IMR-90 (cell line): ENCODE results near the gene RDH13. TPM values are rescaled to one million over a fixed set of nuclear protein-coding genes. Genes with fewer than 3 reads are reported as not detected.
"Not testable (repeated sequence)": the region's sequence is repeated elsewhere in the genome, so short reads cannot be mapped to it uniquely, and the experiment has no call there.

Experiments used
- ATAC-seq: fragments of 200-7000 bp; cut with Tn5 transposase; 2 replicates; pipeline ENCODE4 v1.9.1; 2020; ENCODE audit warnings: low read depth, mild to moderate bottlenecking, moderate library complexity
- BruUV-seq: library from RNA; stranded (reverse); fragments of 400-500 nt; replicated peaks from 2 replicates; lab custom pipeline; 2021; lab: Mats Ljungman, UMichigan
- CTCF ChIA-PET: fragments of 300-600 bp; formaldehyde crosslinking; extraction: SDS; loops from one replicate; lab custom pipeline; 2021; ENCODE audit warnings: antibody characterized with exemption; lab: Yijun Ruan, JAX
- POLR2A ChIA-PET: fragments of 300-600 bp; sonication (Branson Sonifier 250); formaldehyde crosslinking; loops from one replicate; lab custom pipeline; 2022; ENCODE audit warnings: antibody characterized with exemption; ENCODE audit not compliant: unreplicated experiment; lab: Charles Lee
- DNase-seq: peaks from one replicate; pipeline ENCODE4 v3.0.0; 2013
- H2AFZ ChIP-seq: replicated peaks from 2 replicates; pipeline ENCODE3; 2013; ENCODE audit warnings: low read length, mild to moderate bottlenecking; ENCODE audit not compliant: poor library complexity
- H2AK5ac ChIP-seq: 2 replicates; pipeline ENCODE4 v1.6.1; 2013; ENCODE audit warnings: low read depth, low read length, inconsistent platforms
- H2AK9ac ChIP-seq: replicated peaks from 2 replicates; pipeline ENCODE3; 2013; ENCODE audit warnings: mild to moderate bottlenecking, low read depth, low read length, moderate library complexity; ENCODE audit not compliant: poor library complexity
- H2BK120ac ChIP-seq: 2 replicates; pipeline ENCODE4 v1.6.1; 2013; ENCODE audit warnings: low read depth, low read length, inconsistent platforms
- H2BK15ac ChIP-seq: 3 replicates; pipeline ENCODE4 v1.6.1; 2013; ENCODE audit warnings: low read depth, low read length, inconsistent platforms
- H2BK20ac ChIP-seq: 2 replicates; pipeline ENCODE4 v1.6.1; 2013; ENCODE audit warnings: low read depth, mild to moderate bottlenecking, inconsistent platforms, low read length, moderate library complexity
- H2BK5ac ChIP-seq: 2 replicates; pipeline ENCODE4 v1.6.1; 2013; ENCODE audit warnings: mild to moderate bottlenecking, low read depth, low read length, inconsistent platforms; ENCODE audit not compliant: poor library complexity, severe bottlenecking
- H3K14ac ChIP-seq: replicated peaks from 2 replicates; pipeline ENCODE4 v1.6.1; 2013; ENCODE audit warnings: low read depth, low read length, inconsistent platforms
- H3K18ac ChIP-seq: 2 replicates; pipeline ENCODE4 v1.6.1; 2013; ENCODE audit warnings: low read depth, low read length, control low read depth
- H3K23ac ChIP-seq: 2 replicates; pipeline ENCODE4 v1.6.1; 2013; ENCODE audit warnings: low read depth, low read length, inconsistent platforms
- H3K27ac ChIP-seq: 2 replicates; pipeline ENCODE4 v1.5.1; 2013; ENCODE audit warnings: mild to moderate bottlenecking, control low read depth, low read length; ENCODE audit not compliant: insufficient read depth
- H3K27me3 ChIP-seq: 2 replicates; pipeline ENCODE4 v1.6.1; 2013; ENCODE audit warnings: low read length; ENCODE audit not compliant: control insufficient read depth, insufficient read depth
- H3K36me3 ChIP-seq: 2 replicates; pipeline ENCODE4 v1.6.1; 2013; ENCODE audit warnings: low read length, mixed read lengths; ENCODE audit not compliant: control insufficient read depth, insufficient read depth
- H3K4ac ChIP-seq: 2 replicates; pipeline ENCODE4 v1.6.1; 2013; ENCODE audit warnings: low read depth, low read length, inconsistent platforms
- H3K4me1 ChIP-seq: 2 replicates; pipeline ENCODE4 v1.6.1; 2013; ENCODE audit warnings: low read length, mixed read lengths; ENCODE audit not compliant: control insufficient read depth, insufficient read depth
- H3K4me2 ChIP-seq: 2 replicates; pipeline ENCODE4 v1.6.1; 2013; ENCODE audit warnings: low read depth, mild to moderate bottlenecking, control low read depth, low read length, moderate library complexity
- H3K4me3 ChIP-seq: 2 replicates; pipeline ENCODE4 v1.5.1; 2013; ENCODE audit warnings: low read depth, mild to moderate bottlenecking, control low read depth, low read length, moderate library complexity; ENCODE audit not compliant: insufficient read depth
- H3K56ac ChIP-seq: 2 replicates; pipeline ENCODE4 v1.6.1; 2013; ENCODE audit warnings: low read length, inconsistent platforms; ENCODE audit not compliant: insufficient read depth; ENCODE audit errors: extremely low read depth
- H3K79me1 ChIP-seq, 2 experiments: 2 replicates each; pipeline ENCODE4 v1.6.1; 2013; ENCODE audit warnings: low read length in 2 of 2, inconsistent platforms in 1 of 2, low read depth in 1 of 2
- H3K9ac ChIP-seq: 2 replicates; pipeline ENCODE4 v1.6.1; 2013; ENCODE audit warnings: low read depth, low read length, control low read depth
- H3K9me1 ChIP-seq: 2 replicates; pipeline ENCODE4 v1.6.1; 2013; ENCODE audit warnings: low read length, inconsistent platforms; ENCODE audit not compliant: insufficient read depth
- H3K9me3 ChIP-seq: 2 replicates; pipeline ENCODE4 v1.6.1; 2013; ENCODE audit warnings: low read length; ENCODE audit not compliant: control insufficient read depth, insufficient read depth
- H4K20me1 ChIP-seq: 2 replicates; pipeline ENCODE4 v1.6.1; 2013; ENCODE audit warnings: low read length, inconsistent platforms; ENCODE audit not compliant: insufficient read depth
- H4K5ac ChIP-seq: 2 replicates; pipeline ENCODE4 v1.6.1; 2013; ENCODE audit warnings: mild to moderate bottlenecking, low read depth, low read length, control low read depth
- H4K8ac ChIP-seq, 2 experiments: 2 replicates each; pipeline ENCODE4 v1.6.1; 2013; ENCODE audit warnings: low read depth in 2 of 2, low read length in 2 of 2, control low read depth in 1 of 2, inconsistent platforms in 1 of 2
- H4K91ac ChIP-seq: 2 replicates; pipeline ENCODE4 v1.6.1; 2013; ENCODE audit warnings: low read depth, low read length, inconsistent platforms; ENCODE audit not compliant: insufficient read depth
- CEBPB ChIP-seq: IDR thresholded peaks from 2 replicates; pipeline ENCODE4 v1.6.1; 2012; ENCODE audit warnings: low read depth, low read length, improper control_type of control experiment
- RCOR1 ChIP-seq: IDR thresholded peaks from 2 replicates; pipeline ENCODE4 v1.6.1; 2012; ENCODE audit warnings: mild to moderate bottlenecking, low read length, improper control_type of control experiment; ENCODE audit not compliant: insufficient replicate concordance
- WGBS, 2 experiments: methylation state at CpG; one replicate each; pipeline versions ENCODE4 v1.1.5 to v1.1.7; 2013; ENCODE audit warnings: missing lambda C conversion rate in 2 of 2; ENCODE audit not compliant: insufficient read length in 1 of 2; ENCODE audit errors: extremely low coverage in 2 of 2; 5-methylcytosine and 5-hydroxymethylcytosine counted together
- dilution Hi-C: fragments of 300-500 bp; cut with HindIII; formaldehyde crosslinking; loops from one replicate; pipeline ENCODE4 v1.14.3; 2018; ENCODE audit warnings: low sequenced_read_pairs; ENCODE audit not compliant: unreplicated experiment
- in situ Hi-C: fragments of 300-500 bp; cut with MboI; formaldehyde crosslinking; loops from 3 replicates; pipeline ENCODE4 v1.14.3; 2019; ENCODE audit warnings: low sequenced_read_pairs, inconsistent platforms, mixed read lengths
- intact Hi-C: fragments of 100-400 bp; cut with micrococcal nuclease; formaldehyde crosslinking; loops from 2 replicates; pipeline ENCODE4 v1.10.0; 2022
- polyA plus RNA-seq, 3 experiments: library from polyadenylated mRNA; depleted of rRNA; stranded (reverse); fragments of >200 nt; gene quantifications; 2 replicates each; pipeline ENCODE4 v1.2.3, GENCODE V29; 2012; ENCODE audit warnings: low replicate concordance in 1 of 3
- total RNA-seq: library from RNA; depleted of rRNA; stranded (reverse); fragments of >200 nt; gene quantifications from 2 replicates; pipeline ENCODE4 v1.2.3, GENCODE V29; 2012

RDH13 gene
- total and polyA plus RNA-seq, 2 of the 4 experiments (the other 2 are of a cell fraction): 7.5 to 7.8 TPM

GRCh38 chr19:55012306-55012705 is 50.6 kb downstream of the RDH13 start:
- Histone ChIP-seq H3K56ac (no peak overlapping the region), H3K18ac (no peak overlapping the region), H3K27me3 (no peaks in the 10 kb centered on the region), H3K4me3 (no peak overlapping the region), H4K5ac (no peak overlapping the region), H2AK5ac (no peak overlapping the region), H3K79me1 (no peaks in the 10 kb centered on the region), H3K4ac (no peak overlapping the region), H3K9me3 (peaks cover 2% of the 10 kb centered on the region; the same call in 1 of the 2 replicates), H4K91ac (no peak overlapping the region), H3K9ac (no peak overlapping the region), H3K27ac (no peak overlapping the region), H2BK5ac (no peak overlapping the region), H3K14ac (no peak overlapping the region), H3K36me3 (no peaks in the 10 kb centered on the region), H3K4me2 (no peak overlapping the region), H4K20me1 (no peaks in the 10 kb centered on the region), H3K9me1 (no peaks in the 10 kb centered on the region), H3K23ac (no peak overlapping the region), H2AFZ (no peak overlapping the region), H2BK120ac (no peak overlapping the region), H2BK20ac (no peak overlapping the region), H4K8ac (no peak overlapping the region), H2AK9ac (no peak overlapping the region), H3K4me1 (no peaks in the 10 kb centered on the region), H2BK15ac (no peak overlapping the region)
- WGBS, 2 experiments: no CpG with 5 or more reads among the region's 4 CpGs
- intact Hi-C loops: no loop called here
- no peak for TF ChIP-seq RCOR1
- TF ChIP-seq CEBPB: no peak
- in situ Hi-C loops: no loop called here
- DNase-seq: no peak
- dilution Hi-C loops: no loop called here
- no TSS peak for BruUV-seq
- ChIA-PET CTCF (no interaction called here), POLR2A (no interaction called here)
- no peak for ATAC-seq

- H3K27me3 ChIP-seq, H3K14ac ChIP-seq, H2BK5ac ChIP-seq, BruUV-seq, H2AK5ac ChIP-seq, H3K18ac ChIP-seq, H3K56ac ChIP-seq, H2AK9ac ChIP-seq, DNase-seq, POLR2A ChIA-PET, H3K27ac ChIP-seq, H3K23ac ChIP-seq, H2BK15ac ChIP-seq, H4K8ac ChIP-seq, H4K20me1 ChIP-seq, H3K4ac ChIP-seq, H3K36me3 ChIP-seq, H3K9me1 ChIP-seq, ATAC-seq, intact Hi-C loops, H3K4me3 ChIP-seq, in situ Hi-C loops, H2BK20ac ChIP-seq, H3K9me3 ChIP-seq, H3K4me2 ChIP-seq, H3K4me1 ChIP-seq, H3K9ac ChIP-seq, H4K91ac ChIP-seq, H4K5ac ChIP-seq, dilution Hi-C loops, H3K79me1 ChIP-seq, H2AFZ ChIP-seq, CTCF ChIA-PET, H2BK120ac ChIP-seq: not testable (repeated sequence)
- WGBS, 2 experiments: 31% methylated on average over 2 of the region's 7 CpGs; no CpG with 5 or more reads in 1 of the 2 experiments
Measured at GRCh38 chr19:55010561-55010960, 52.4 kb downstream of the RDH13 start.
